K562 (cell line): Measurements from ENCODE around the gene ABCD4. TPM values are rescaled to one million over a fixed set of nuclear protein-coding genes. Genes with fewer than 3 reads are reported as not detected.

Source experiments
- ATAC-seq: fragments of 200-7000 bp; cut with Tn5 transposase; 3 replicates; pipeline ENCODE4 v1.9.1; 2020; ENCODE audit warnings: moderate library complexity
- BruUV-seq: library from RNA; stranded (reverse); fragments of 400-500 nt; replicated peaks from 2 replicates; lab custom pipeline; 2021; lab: Mats Ljungman, UMichigan
- CTCF ChIA-PET: fragments of 300-600 bp; formaldehyde crosslinking; extraction: SDS; loops from one replicate; lab custom pipeline; 2021; ENCODE audit warnings: low intra/inter-chr PET ratio; lab: Yijun Ruan, JAX
- POLR2A ChIA-PET: fragments of 300-600, 350-650 bp; sonication (Branson Sonifier 250); formaldehyde crosslinking; extraction: SDS; loops from one replicate; lab custom pipeline; 2021; ENCODE audit warnings: antibody characterized with exemption, inconsistent platforms; lab: Yijun Ruan, JAX
- DNase-seq, 4 experiments: peaks; one replicate each; pipeline versions ENCODE4 v3.0.0 to v3.0.0-alpha.2; 2011 to 2018; ENCODE audit warnings: low spot score in 3 of 4, mixed read lengths in 3 of 4; ENCODE audit errors: extremely low read depth in 1 of 4
- FAIRE-seq: peaks from 2 replicates; lab custom pipeline; 2011; peaks lifted over from hg19 to GRCh38; lab: Jason Lieb, UNC
- H2AFZ ChIP-seq: 2 replicates; pipeline ENCODE4 v1.6.0; 2011; ENCODE audit warnings: low read depth, low read length, control low read depth, inconsistent platforms
- H3K27ac ChIP-seq: fragments of 200-600 bp; 3 replicates; pipeline ENCODE4 v1.8.0; 2011; ENCODE audit warnings: low read depth, mild to moderate bottlenecking, control low read depth, inconsistent platforms, low read length, moderate library complexity, mixed read lengths; ENCODE audit errors: extremely low read depth
- H3K27me3 ChIP-seq, 2 experiments: fragments of 300-600 bp in 1 of 2; 2 replicates in 1 of 2; 3 replicates in 1 of 2; pipeline versions ENCODE4 v1.6.0 to v1.8.0; 2011; ENCODE audit warnings: inconsistent platforms in 2 of 2, low read length in 2 of 2, mild to moderate bottlenecking in 1 of 2, mixed read lengths in 1 of 2, moderate library complexity in 1 of 2; ENCODE audit not compliant: control insufficient read depth in 2 of 2, insufficient read depth in 2 of 2
- H3K36me3 ChIP-seq: fragments of 300-600 bp; 3 replicates; pipeline ENCODE4 v1.8.0; 2011; ENCODE audit warnings: mild to moderate bottlenecking, low read length, inconsistent platforms; ENCODE audit not compliant: control insufficient read depth, insufficient read depth
- H3K4me1 ChIP-seq, 2 experiments: fragments of 200-600 bp in 1 of 2; replicated peaks in 1 of 2; 2 replicates in 1 of 2; 3 replicates in 1 of 2; pipeline versions ENCODE4 v1.5.1 to v1.8.0; 2011; ENCODE audit warnings: inconsistent platforms in 2 of 2, low read length in 2 of 2, mild to moderate bottlenecking in 1 of 2, mixed read lengths in 1 of 2, moderate library complexity in 1 of 2; ENCODE audit not compliant: control insufficient read depth in 2 of 2, insufficient read depth in 2 of 2
- H3K4me2 ChIP-seq: 2 replicates; pipeline ENCODE4 v1.6.1; 2011; ENCODE audit warnings: low read length, control low read depth, inconsistent platforms, mixed read lengths; ENCODE audit not compliant: insufficient read depth
- H3K4me3 ChIP-seq: fragments of 200-600 bp; sonication (generic), shearing (Covaris generic); 2 replicates; pipeline ENCODE4 v1.5.1; 2016; ENCODE audit warnings: control low read depth, inconsistent platforms
- H3K79me2 ChIP-seq: fragments of 200-600 bp; 3 replicates; pipeline ENCODE4 v1.8.0; 2011; ENCODE audit warnings: low read length, inconsistent platforms; ENCODE audit not compliant: control insufficient read depth, insufficient read depth
- H3K9ac ChIP-seq, 2 experiments: 2 replicates each; pipeline versions ENCODE4 v1.6.0 to v1.6.1; 2011; ENCODE audit warnings: low read depth in 2 of 2, low read length in 2 of 2, control low read depth in 1 of 2, inconsistent platforms in 1 of 2, mild to moderate bottlenecking in 1 of 2, mixed read lengths in 1 of 2; ENCODE audit not compliant: insufficient read depth in 1 of 2
- H3K9me1 ChIP-seq: one replicate; pipeline ENCODE4 v1.6.0; 2011; ENCODE audit warnings: inconsistent platforms, mild to moderate bottlenecking, low read length, moderate library complexity; ENCODE audit not compliant: control insufficient read depth, insufficient read depth
- H3K9me3 ChIP-seq: replicated peaks from 2 replicates; pipeline ENCODE4 v1.5.1; 2011; ENCODE audit warnings: low read depth, low read length, inconsistent platforms; ENCODE audit not compliant: control insufficient read depth, insufficient read depth
- H4K20me1 ChIP-seq: replicated peaks from 2 replicates; pipeline ENCODE4 v1.6.1; 2011; ENCODE audit warnings: low read length, inconsistent platforms, mixed read lengths; ENCODE audit not compliant: control insufficient read depth, insufficient read depth
- ARHGAP35 ChIP-seq: fragments of 450-650 bp; IDR thresholded peaks from 2 replicates; pipeline ENCODE4 v1.6.1; 2018; ENCODE audit not compliant: partially characterized antibody
- CBX8 ChIP-seq: fragments of 200-600 bp; sonication (generic); IDR thresholded peaks from 2 replicates; pipeline ENCODE4 v1.6.1; 2012; ENCODE audit warnings: borderline replicate concordance, mixed run types, low read depth, mild to moderate bottlenecking, moderate library complexity, mixed read lengths, low read length, control low read depth, inconsistent platforms; ENCODE audit not compliant: poor library complexity, severe bottlenecking; ENCODE audit errors: extremely low read depth
- NFIC ChIP-seq: fragments of 450-650 bp; IDR thresholded peaks from 2 replicates; pipeline ENCODE4 v1.6.1; 2017; ENCODE audit warnings: mild to moderate bottlenecking, inconsistent platforms
- PPARD ChIP-seq: fragments of 250-450 bp; sonication (Bioruptor Pico); IDR thresholded peaks from 2 replicates; pipeline ENCODE4 v1.8.0; 2022; ENCODE audit warnings: inconsistent platforms, mild to moderate bottlenecking, moderate library complexity
- ZFP36 ChIP-seq: fragments of 150-350 bp; IDR thresholded peaks from 2 replicates; pipeline ENCODE4 v1.6.1; 2018; ENCODE audit warnings: low read length, low read depth; ENCODE audit not compliant: partially characterized antibody
- WGBS: fragments of 100-300 bp; shearing (Covaris generic); methylation state at CpG from one replicate; pipeline ENCODE4 v1.1.6; 2016; ENCODE audit warnings: low coverage, mixed read lengths; ENCODE audit not compliant: insufficient coverage; ENCODE audit errors: missing lambda C conversion rate; 5-methylcytosine and 5-hydroxymethylcytosine counted together
- in situ Hi-C: fragments of 300-500 bp; cut with MboI; formaldehyde crosslinking; loops from 4 replicates; pipeline ENCODE4 v1.15.0; 2018; ENCODE audit warnings: inconsistent platforms, mixed read lengths
- intact Hi-C: fragments of 100-400 bp; cut with micrococcal nuclease; formaldehyde crosslinking; loops from 2 replicates; pipeline ENCODE4 v1.14.2; 2022
- polyA plus RNA-seq, 8 experiments: library from polyadenylated mRNA; depleted of rRNA in 4 of 8; stranded (reverse) in 5 of 8; unstranded in 3 of 8; fragments of >200 nt; fragmentation: Nextera tagmentation in 2 of 8; fragmentation: Illumina TruSeq in 1 of 8; extraction: Ambion mirVana in 2 of 8; extraction: Trizol in 1 of 8; gene quantifications; 2 replicates each; pipeline versions ENCODE4 v1.2.1 to v1.2.3, GENCODE V29; 2011 to 2014; ENCODE audit warnings: inconsistent platforms in 1 of 8, missing spikeins in 1 of 8
- total RNA-seq, 7 experiments: library from RNA; depleted of rRNA in 6 of 7; stranded (reverse); fragments of >200 nt in 6 of 7; fragmentation: Illumina TruSeq in 2 of 7; extraction: Trizol in 2 of 7; gene quantifications; 2 replicates each; pipeline versions ENCODE4 v1.2.1 to v1.2.3, GENCODE V29; 2011 to 2021; ENCODE audit warnings: low replicate concordance in 1 of 7
- TF ChIP-seq, protein P1 (sequence below): fragments of 450-650 bp; formaldehyde crosslinking; IDR thresholded peaks from 2 replicates; pipeline ENCODE4 v1.4.0; 2022; ENCODE audit warnings: mild to moderate bottlenecking, moderate library complexity
- TF ChIP-seq, protein P2 (sequence below): fragments of 200-600 bp; sonication (generic); IDR thresholded peaks from one replicate; pipeline ENCODE4 v1.6.1; 2012; ENCODE audit warnings: mild to moderate bottlenecking, low read depth, low read length, inconsistent platforms

Gene ABCD4
- total and polyA plus RNA-seq, 9 of the 15 experiments (the other 6 are each of a cell fraction or from before 2014, with no cell fraction given): 3.5 to 17.2 (median 12.4) TPM

- TF ChIP-seq PPARD (CRISPR knock-in tag) (no peak), ZFP36 (no peak), NFIC (no peak)
- TF ChIP-seq, protein P1, sequence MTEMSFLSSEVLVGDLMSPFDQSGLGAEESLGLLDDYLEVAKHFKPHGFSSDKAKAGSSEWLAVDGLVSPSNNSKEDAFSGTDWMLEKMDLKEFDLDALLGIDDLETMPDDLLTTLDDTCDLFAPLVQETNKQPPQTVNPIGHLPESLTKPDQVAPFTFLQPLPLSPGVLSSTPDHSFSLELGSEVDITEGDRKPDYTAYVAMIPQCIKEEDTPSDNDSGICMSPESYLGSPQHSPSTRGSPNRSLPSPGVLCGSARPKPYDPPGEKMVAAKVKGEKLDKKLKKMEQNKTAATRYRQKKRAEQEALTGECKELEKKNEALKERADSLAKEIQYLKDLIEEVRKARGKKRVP: no peak
Observed at GRCh38 chr14:74241652-74242017, 61.1 kb downstream of the ABCD4 start (continued).

GRCh38 chr14:74240794-74241651 is 61.7 kb downstream of the ABCD4 start:
- ChIA-PET CTCF (no interaction called here), POLR2A (no interaction called here)
- no peak overlapping the region for H3K4me3 ChIP-seq
- H3K9me3 ChIP-seq: no peaks in the 10 kb centered on the region
- FAIRE-seq (no peak), ATAC-seq (no peak), DNase-seq (no peak)
- BruUV-seq: no TSS peak
- H3K27ac ChIP-seq: no peak overlapping the region
- peaks cover 21 to 62% of the 10 kb centered on the region in 2 experiments for H3K27me3 ChIP-seq
- no peak overlapping the region for H2AFZ ChIP-seq
- in situ Hi-C loops (loop anchor here (5.0 kb wide), 1 partner anchor 124 kb away; no protein-coding TSS in a partner anchor), intact Hi-C loops (no loop called here)
- H3K36me3 ChIP-seq: no peaks in the 10 kb centered on the region
- H3K9ac ChIP-seq: no peak overlapping the region
- H3K4me1 ChIP-seq: peaks cover 0 to 14% of the 10 kb centered on the region in 2 experiments; a peak in 2 of 5 replicates
- WGBS: 17% methylated on average over 24 of the region's 80 CpGs
- peak; percentile 40 for TF ChIP-seq CBX8
- TF ChIP-seq, protein P2, sequence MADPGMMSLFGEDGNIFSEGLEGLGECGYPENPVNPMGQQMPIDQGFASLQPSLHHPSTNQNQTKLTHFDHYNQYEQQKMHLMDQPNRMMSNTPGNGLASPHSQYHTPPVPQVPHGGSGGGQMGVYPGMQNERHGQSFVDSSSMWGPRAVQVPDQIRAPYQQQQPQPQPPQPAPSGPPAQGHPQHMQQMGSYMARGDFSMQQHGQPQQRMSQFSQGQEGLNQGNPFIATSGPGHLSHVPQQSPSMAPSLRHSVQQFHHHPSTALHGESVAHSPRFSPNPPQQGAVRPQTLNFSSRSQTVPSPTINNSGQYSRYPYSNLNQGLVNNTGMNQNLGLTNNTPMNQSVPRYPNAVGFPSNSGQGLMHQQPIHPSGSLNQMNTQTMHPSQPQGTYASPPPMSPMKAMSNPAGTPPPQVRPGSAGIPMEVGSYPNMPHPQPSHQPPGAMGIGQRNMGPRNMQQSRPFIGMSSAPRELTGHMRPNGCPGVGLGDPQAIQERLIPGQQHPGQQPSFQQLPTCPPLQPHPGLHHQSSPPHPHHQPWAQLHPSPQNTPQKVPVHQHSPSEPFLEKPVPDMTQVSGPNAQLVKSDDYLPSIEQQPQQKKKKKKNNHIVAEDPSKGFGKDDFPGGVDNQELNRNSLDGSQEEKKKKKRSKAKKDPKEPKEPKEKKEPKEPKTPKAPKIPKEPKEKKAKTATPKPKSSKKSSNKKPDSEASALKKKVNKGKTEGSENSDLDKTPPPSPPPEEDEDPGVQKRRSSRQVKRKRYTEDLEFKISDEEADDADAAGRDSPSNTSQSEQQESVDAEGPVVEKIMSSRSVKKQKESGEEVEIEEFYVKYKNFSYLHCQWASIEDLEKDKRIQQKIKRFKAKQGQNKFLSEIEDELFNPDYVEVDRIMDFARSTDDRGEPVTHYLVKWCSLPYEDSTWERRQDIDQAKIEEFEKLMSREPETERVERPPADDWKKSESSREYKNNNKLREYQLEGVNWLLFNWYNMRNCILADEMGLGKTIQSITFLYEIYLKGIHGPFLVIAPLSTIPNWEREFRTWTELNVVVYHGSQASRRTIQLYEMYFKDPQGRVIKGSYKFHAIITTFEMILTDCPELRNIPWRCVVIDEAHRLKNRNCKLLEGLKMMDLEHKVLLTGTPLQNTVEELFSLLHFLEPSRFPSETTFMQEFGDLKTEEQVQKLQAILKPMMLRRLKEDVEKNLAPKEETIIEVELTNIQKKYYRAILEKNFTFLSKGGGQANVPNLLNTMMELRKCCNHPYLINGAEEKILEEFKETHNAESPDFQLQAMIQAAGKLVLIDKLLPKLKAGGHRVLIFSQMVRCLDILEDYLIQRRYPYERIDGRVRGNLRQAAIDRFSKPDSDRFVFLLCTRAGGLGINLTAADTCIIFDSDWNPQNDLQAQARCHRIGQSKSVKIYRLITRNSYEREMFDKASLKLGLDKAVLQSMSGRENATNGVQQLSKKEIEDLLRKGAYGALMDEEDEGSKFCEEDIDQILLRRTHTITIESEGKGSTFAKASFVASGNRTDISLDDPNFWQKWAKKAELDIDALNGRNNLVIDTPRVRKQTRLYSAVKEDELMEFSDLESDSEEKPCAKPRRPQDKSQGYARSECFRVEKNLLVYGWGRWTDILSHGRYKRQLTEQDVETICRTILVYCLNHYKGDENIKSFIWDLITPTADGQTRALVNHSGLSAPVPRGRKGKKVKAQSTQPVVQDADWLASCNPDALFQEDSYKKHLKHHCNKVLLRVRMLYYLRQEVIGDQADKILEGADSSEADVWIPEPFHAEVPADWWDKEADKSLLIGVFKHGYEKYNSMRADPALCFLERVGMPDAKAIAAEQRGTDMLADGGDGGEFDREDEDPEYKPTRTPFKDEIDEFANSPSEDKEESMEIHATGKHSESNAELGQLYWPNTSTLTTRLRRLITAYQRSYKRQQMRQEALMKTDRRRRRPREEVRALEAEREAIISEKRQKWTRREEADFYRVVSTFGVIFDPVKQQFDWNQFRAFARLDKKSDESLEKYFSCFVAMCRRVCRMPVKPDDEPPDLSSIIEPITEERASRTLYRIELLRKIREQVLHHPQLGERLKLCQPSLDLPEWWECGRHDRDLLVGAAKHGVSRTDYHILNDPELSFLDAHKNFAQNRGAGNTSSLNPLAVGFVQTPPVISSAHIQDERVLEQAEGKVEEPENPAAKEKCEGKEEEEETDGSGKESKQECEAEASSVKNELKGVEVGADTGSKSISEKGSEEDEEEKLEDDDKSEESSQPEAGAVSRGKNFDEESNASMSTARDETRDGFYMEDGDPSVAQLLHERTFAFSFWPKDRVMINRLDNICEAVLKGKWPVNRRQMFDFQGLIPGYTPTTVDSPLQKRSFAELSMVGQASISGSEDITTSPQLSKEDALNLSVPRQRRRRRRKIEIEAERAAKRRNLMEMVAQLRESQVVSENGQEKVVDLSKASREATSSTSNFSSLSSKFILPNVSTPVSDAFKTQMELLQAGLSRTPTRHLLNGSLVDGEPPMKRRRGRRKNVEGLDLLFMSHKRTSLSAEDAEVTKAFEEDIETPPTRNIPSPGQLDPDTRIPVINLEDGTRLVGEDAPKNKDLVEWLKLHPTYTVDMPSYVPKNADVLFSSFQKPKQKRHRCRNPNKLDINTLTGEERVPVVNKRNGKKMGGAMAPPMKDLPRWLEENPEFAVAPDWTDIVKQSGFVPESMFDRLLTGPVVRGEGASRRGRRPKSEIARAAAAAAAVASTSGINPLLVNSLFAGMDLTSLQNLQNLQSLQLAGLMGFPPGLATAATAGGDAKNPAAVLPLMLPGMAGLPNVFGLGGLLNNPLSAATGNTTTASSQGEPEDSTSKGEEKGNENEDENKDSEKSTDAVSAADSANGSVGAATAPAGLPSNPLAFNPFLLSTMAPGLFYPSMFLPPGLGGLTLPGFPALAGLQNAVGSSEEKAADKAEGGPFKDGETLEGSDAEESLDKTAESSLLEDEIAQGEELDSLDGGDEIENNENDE: no peak
- no peak for TF ChIP-seq ARHGAP35
- H4K20me1 ChIP-seq: no peaks in the 10 kb centered on the region
- no peaks in the 10 kb centered on the region for H3K9me1 ChIP-seq
- H3K4me2 ChIP-seq: no peak overlapping the region
- no peaks in the 10 kb centered on the region for H3K79me2 ChIP-seq
